ENCODE data around the gene FXYD7.

FXYD7 gene

GRCh38 chr19:35110974-35111373 lies 32.1 kb upstream of the FXYD7 start:
- no peak for DNase-seq (ENCODE audit: low read depth)

GRCh38 chr19:35112995-35113688 lies 29.9 kb upstream of the FXYD7 start:
- DNase-seq (ENCODE audit: low read depth): no peak

GRCh38 chr19:35114353-35115176 lies 28.5 kb upstream of the FXYD7 start:
- peak; percentile 54 for DNase-seq (ENCODE audit: low read depth)

GRCh38 chr19:35115177-35115951 lies 27.7 kb upstream of the FXYD7 start, which contains the start of gene FXYD3:
Gene FXYD3 (plus strand): TSS chr19:35115823. CDS start chr19:35119377, 3,554 bp downstream.
- DNase-seq (ENCODE audit: low read depth): no peak

- DNase-seq (ENCODE audit: low read depth): no peak
These were observed 26.8 kb upstream of the FXYD7 start for GRCh38 chr19:35116072-35116801.

- no peak for DNase-seq (ENCODE audit: low read depth)
These were observed 25.9 kb upstream of the FXYD7 start for GRCh38 chr19:35117116-35117515.

GRCh38 chr19:35117799-35118198 lies 25.3 kb upstream of the FXYD7 start:
- no peak for DNase-seq (ENCODE audit: low read depth)

- DNase-seq (ENCODE audit: low read depth): no peak
These were observed 24.6 kb upstream of the FXYD7 start for GRCh38 chr19:35118268-35119020.

GRCh38 chr19:35119091-35119490 lies 24.0 kb upstream of the FXYD7 start:
- DNase-seq (ENCODE audit: low read depth): no peak

GRCh38 chr19:35119578-35120155 lies 23.4 kb upstream of the FXYD7 start:
- no peak for DNase-seq (ENCODE audit: low read depth)

GRCh38 chr19:35120492-35120891 lies 22.6 kb upstream of the FXYD7 start:
- no peak for DNase-seq (ENCODE audit: low read depth)

- DNase-seq (ENCODE audit: low read depth): no peak
These were observed 22.2 kb upstream of the FXYD7 start for GRCh38 chr19:35120898-35121297.

- DNase-seq (ENCODE audit: low read depth): no peak
These were observed 20.1 kb upstream of the FXYD7 start for GRCh38 chr19:35122687-35123551.

- DNase-seq (ENCODE audit: low read depth): no peak
These were observed 19.5 kb upstream of the FXYD7 start for GRCh38 chr19:35123573-35123972.

- peak; percentile 67 for DNase-seq (ENCODE audit: low read depth)
These were observed 18.7 kb upstream of the FXYD7 start for GRCh38 chr19:35124098-35125060.

GRCh38 chr19:35125270-35125717 lies 17.8 kb upstream of the FXYD7 start:
- no peak for DNase-seq (ENCODE audit: low read depth)

- DNase-seq (ENCODE audit: low read depth): no peak
These were observed 17.1 kb upstream of the FXYD7 start for GRCh38 chr19:35125749-35126623.

- DNase-seq (ENCODE audit: low read depth): no peak
These were observed 16.5 kb upstream of the FXYD7 start for GRCh38 chr19:35126624-35126959.
